HepG2 (cell line): ENCODE measurements around the gene CKS1B. TPM values are rescaled to one million over a fixed set of nuclear protein-coding genes. Genes with fewer than 3 reads are reported as not detected.

ENCODE experiments used
- ATAC-seq: fragments of 200-7000 bp; cut with Tn5 transposase; 3 replicates; pipeline ENCODE4 v1.9.1; 2020; ENCODE audit warnings: mild to moderate bottlenecking, moderate library complexity
- BruUV-seq: library from RNA; stranded (reverse); fragments of 400-500 nt; replicated peaks from 2 replicates; lab custom pipeline; 2021; lab: Mats Ljungman, UMichigan
- CTCF ChIA-PET: fragments of 300-600 bp; formaldehyde crosslinking; extraction: SDS; loops from one replicate; lab custom pipeline; 2021; ENCODE audit warnings: low total read pairs, inconsistent platforms, low intra/inter-chr PET ratio; lab: Yijun Ruan, JAX
- POLR2A ChIA-PET: fragments of 350-600 bp; sonication (Branson Sonifier 250); formaldehyde crosslinking; loops from one replicate; lab custom pipeline; 2020; ENCODE audit warnings: antibody characterized with exemption, inconsistent platforms; lab: Yijun Ruan, JAX
- DNase-seq: peaks from one replicate; pipeline ENCODE4 v3.0.0-alpha.2; 2015; ENCODE audit warnings: low spot score
- FAIRE-seq: peaks from 3 replicates; lab custom pipeline; 2011; peaks lifted over from hg19 to GRCh38; lab: Jason Lieb, UNC
- H2AFZ ChIP-seq: one replicate; pipeline ENCODE4 v1.6.1; 2011; ENCODE audit warnings: low read length, inconsistent platforms
- H3K27ac ChIP-seq: fragments of 300-600 bp; 3 replicates; pipeline ENCODE4 v1.8.0; 2011; ENCODE audit warnings: mixed run types, mild to moderate bottlenecking, mixed read lengths, low read length, inconsistent platforms; ENCODE audit not compliant: insufficient read depth; ENCODE audit errors: extremely low read length
- H3K27me3 ChIP-seq, 2 experiments: fragments of 200-600 bp in 1 of 2; 2 replicates in 1 of 2; 3 replicates in 1 of 2; pipeline versions ENCODE4 v1.6.0 to v1.8.0; 2011; ENCODE audit warnings: low read length in 2 of 2, mild to moderate bottlenecking in 2 of 2, moderate library complexity in 2 of 2, inconsistent platforms in 1 of 2; ENCODE audit not compliant: insufficient read depth in 2 of 2, control insufficient read depth in 1 of 2
- H3K36me3 ChIP-seq, 2 experiments: fragments of 200-600 bp in 1 of 2; replicated peaks in 1 of 2; 2 replicates in 1 of 2; 3 replicates in 1 of 2; pipeline versions ENCODE4 v1.5.1 to v1.8.0; 2011; ENCODE audit warnings: low read length in 2 of 2, inconsistent platforms in 1 of 2; ENCODE audit not compliant: insufficient read depth in 2 of 2, control insufficient read depth in 1 of 2
- H3K4me1 ChIP-seq: 2 replicates; pipeline ENCODE4 v1.5.1; 2012; ENCODE audit warnings: low read length, inconsistent platforms; ENCODE audit not compliant: insufficient read depth
- H3K4me2 ChIP-seq: 2 replicates; pipeline ENCODE4 v1.6.0; 2011; ENCODE audit warnings: low read depth, low read length, inconsistent platforms
- H3K4me3 ChIP-seq, 3 experiments: fragments of 200-600 bp in 1 of 3; sonication (generic), shearing (Covaris generic) in 1 of 3; replicated peaks in 1 of 3; 2 replicates each; pipeline ENCODE4 v1.5.1; 2011 to 2016; ENCODE audit warnings: low read length in 3 of 3, inconsistent platforms in 2 of 3, low read depth in 2 of 3, mild to moderate bottlenecking in 2 of 3, control low read depth in 1 of 3, mixed read lengths in 1 of 3; ENCODE audit not compliant: insufficient read depth in 1 of 3
- H3K79me2 ChIP-seq: one replicate; pipeline ENCODE4 v1.6.1; 2011; ENCODE audit warnings: low read length, inconsistent platforms; ENCODE audit not compliant: insufficient read depth
- H3K9ac ChIP-seq: 2 replicates; pipeline ENCODE4 v1.6.0; 2011; ENCODE audit warnings: mild to moderate bottlenecking, low read depth, low read length, inconsistent platforms; ENCODE audit not compliant: insufficient read depth
- H3K9me3 ChIP-seq: 2 replicates; pipeline ENCODE4 v1.5.1; 2012; ENCODE audit warnings: mild to moderate bottlenecking, low read length
- H4K20me1 ChIP-seq: 2 replicates; pipeline ENCODE4 v1.6.0; 2011; ENCODE audit warnings: inconsistent platforms, mild to moderate bottlenecking, low read length, moderate library complexity; ENCODE audit not compliant: insufficient read depth
- AGO2 ChIP-seq: fragments of 200-400 bp; formaldehyde crosslinking; optimal IDR thresholded peaks from 2 replicates; pipeline ENCODE3; 2017; ENCODE audit warnings: mild to moderate bottlenecking, low read depth, low read length, moderate library complexity
- HBP1 ChIP-seq: IDR thresholded peaks from 2 replicates; pipeline ENCODE4 v1.6.1; 2016; ENCODE audit warnings: low read depth, control low read depth
- NFE2 ChIP-seq: sonication (generic); formaldehyde crosslinking; IDR thresholded peaks from 2 replicates; pipeline ENCODE4 v1.4.0; 2020; ENCODE audit warnings: missing genetic modification reagents
- PHF8 ChIP-seq: sonication (generic); formaldehyde crosslinking; IDR thresholded peaks from 2 replicates; pipeline ENCODE4 v1.5.0; 2020; ENCODE audit warnings: missing genetic modification reagents
- PRPF4 ChIP-seq: fragments of 200-400 bp; formaldehyde crosslinking; IDR thresholded peaks from 2 replicates; pipeline ENCODE4 v1.6.1; 2016; ENCODE audit warnings: low read length, low read depth; ENCODE audit not compliant: poor library complexity, severe bottlenecking
- SIN3A ChIP-seq: IDR thresholded peaks from 2 replicates; pipeline ENCODE4 v1.6.1; 2011; ENCODE audit warnings: low read depth, mild to moderate bottlenecking, control low read depth, low read length, borderline replicate concordance
- TBX3 ChIP-seq: fragments of 450-650 bp; IDR thresholded peaks from 2 replicates; pipeline ENCODE4 v1.6.1; 2017; ENCODE audit warnings: antibody characterized with exemption, mild to moderate bottlenecking, inconsistent platforms, borderline replicate concordance
- THAP11 ChIP-seq: IDR thresholded peaks from 2 replicates; pipeline ENCODE4 v1.6.1; 2016; ENCODE audit warnings: missing biosample characterization, missing genetic modification reagents
- ZNF12 ChIP-seq: sonication (generic); formaldehyde crosslinking; IDR thresholded peaks from 2 replicates; pipeline ENCODE4 v1.5.0; 2020; ENCODE audit warnings: missing genetic modification reagents
- ZNF414 ChIP-seq: sonication (generic); formaldehyde crosslinking; IDR thresholded peaks from 2 replicates; pipeline ENCODE4 v1.5.0; 2020; ENCODE audit warnings: missing genetic modification reagents
- ZNF652 ChIP-seq: IDR thresholded peaks from 2 replicates; pipeline ENCODE4 v1.6.1; 2016; ENCODE audit warnings: low read depth, borderline replicate concordance
- ZNF710 ChIP-seq: sonication (generic); formaldehyde crosslinking; IDR thresholded peaks from 2 replicates; pipeline ENCODE4 v1.5.0; 2020; ENCODE audit warnings: mild to moderate bottlenecking, missing genetic modification reagents, borderline replicate concordance
- WGBS: methylation state at CpG from one replicate; pipeline ENCODE4 v1.1.6; 2017; ENCODE audit warnings: low lambda C conversion rate; 5-methylcytosine and 5-hydroxymethylcytosine counted together
- in situ Hi-C: cut with HindIII; loops from 2 replicates; pipeline ENCODE4 v1.10.0; 2017; ENCODE audit warnings: low pct_unique_long_range_greater_than_20kb; ENCODE audit not compliant: extremely low pct_ligation_motif_present
- intact Hi-C: fragments of 100-400 bp; cut with micrococcal nuclease; formaldehyde crosslinking; loops from one replicate; pipeline ENCODE4 v1.10.0; 2022; ENCODE audit not compliant: unreplicated experiment
- polyA plus RNA-seq, 8 experiments: library from polyadenylated mRNA; depleted of rRNA in 3 of 8; stranded (reverse) in 7 of 8; unstranded in 1 of 8; fragments of >200 nt; fragmentation: Illumina TruSeq in 4 of 8; extraction: Trizol in 4 of 8; gene quantifications; 2 replicates each; pipeline versions ENCODE4 v1.2.1 to v1.2.3, GENCODE V29; 2011 to 2016; ENCODE audit warnings: low read depth in 4 of 8, missing spikeins in 1 of 8, mixed read lengths in 1 of 8; ENCODE audit not compliant: insufficient read depth in 1 of 8
- total RNA-seq, 5 experiments: library from RNA; depleted of rRNA; stranded (reverse); fragments of >200 nt; fragmentation: Illumina TruSeq; extraction: Trizol; gene quantifications; 2 replicates each; pipeline ENCODE4 v1.2.3, GENCODE V29; 2016; ENCODE audit warnings: low read depth in 1 of 5

CKS1B gene
- total and polyA plus RNA-seq, 2 of the 13 experiments (the other 11 are each of a cell fraction or from before 2014, with no cell fraction given), result 217 to 222 TPM

- no peak for TF ChIP-seq PRPF4
- TF ChIP-seq PHF8 (CRISPR knock-in tag), result no peak
- no peak for TF ChIP-seq SIN3A
- TF ChIP-seq ZNF414, result no peak
- TF ChIP-seq ZNF710 (CRISPR knock-in tag), result no peak
- no peak for TF ChIP-seq THAP11 (CRISPR knock-in tag)
- no peak for TF ChIP-seq TBX3
- no peak for TF ChIP-seq ZNF12 (CRISPR knock-in tag)
- no peak for TF ChIP-seq ZNF652
- TF ChIP-seq, all 625 proteins: peak for 0
Observed at GRCh38 chr1:154969246-154969645, 5.2 kb upstream of the CKS1B start (continued).

GRCh38 chr1:154969860-154970452 lies 4.5 kb upstream of the CKS1B start:
- FAIRE-seq (no peak), ATAC-seq (no peak)
- 46% methylated on average over 14 of the region's 22 CpGs for WGBS
- Histone ChIP-seq H3K4me2 (peak overlapping the region; percentile 100), H3K9me3 (no peaks in the 10 kb centered on the region), H3K9ac (peak overlapping the region; percentile 63), H4K20me1 (no peaks in the 10 kb centered on the region), H3K27ac (peak overlapping the region; percentile 100), H3K4me1 (peaks cover 65% of the 10 kb centered on the region), H2AFZ (no peak overlapping the region)
- CTCF ChIA-PET, result no interaction called here
- in situ Hi-C loops, result no loop called here
- TF ChIP-seq HBP1 (CRISPR knock-in tag), result 0 out of 2 replicates have a peak, but pooled peaks have one; percentile 4
- TF ChIP-seq AGO2, result peak; percentile 55
- no peak for TF ChIP-seq NFE2 (CRISPR knock-in tag)
- TF ChIP-seq, all 625 proteins: peak for 2
- POLR2A ChIA-PET, result interaction anchor here (0.9 to 6.6 kb wide), 18 partner anchors 8 to 635 kb away, joined by 3 to 148 read pairs (median 5); partner anchors contain the start of genes FLAD1, LENEP, PBXIP1 and PMVK
- peaks cover 44% of the 10 kb centered on the region for H3K79me2 ChIP-seq
- no peaks in the 10 kb centered on the region; a peak in 1 of 5 replicates for H3K27me3 ChIP-seq
- peak overlapping the region; percentile 51 to 75 (median 59) for H3K4me3 ChIP-seq
- no peak for DNase-seq
- intact Hi-C loops, result loop anchor here (1.0 kb wide), 1 partner anchor 47 kb away; no protein-coding TSS in a partner anchor
- H3K36me3 ChIP-seq, result peaks cover 18 to 39% of the 10 kb centered on the region in 2 experiments; a peak in 4 of 5 replicates
- BruUV-seq, result no TSS peak
